HUES64 (cell line): ENCODE results near the gene RNF8.

ENCODE experiments used
- H3K27ac ChIP-seq: 2 replicates; pipeline ENCODE4 v1.7.0; 2013; ENCODE audit warnings: low read depth, low read length, inconsistent platforms
- H3K27me3 ChIP-seq: 2 replicates; pipeline ENCODE4 v1.6.1; 2013; ENCODE audit warnings: mild to moderate bottlenecking, low read length; ENCODE audit not compliant: insufficient read depth
- H3K36me3 ChIP-seq: 2 replicates; pipeline ENCODE4 v1.6.1; 2013; ENCODE audit warnings: mild to moderate bottlenecking, low read length; ENCODE audit not compliant: insufficient read depth
- H3K4me1 ChIP-seq: 2 replicates; pipeline ENCODE4 v1.6.1; 2013; ENCODE audit warnings: mild to moderate bottlenecking, low read length, moderate library complexity; ENCODE audit not compliant: insufficient read depth
- H3K4me3 ChIP-seq: 2 replicates; pipeline ENCODE4 v1.5.1; 2013; ENCODE audit warnings: mild to moderate bottlenecking, low read length, moderate library complexity
- H3K9ac ChIP-seq: 2 replicates; pipeline ENCODE4 v1.6.1; 2013; ENCODE audit warnings: mild to moderate bottlenecking, low read depth, low read length
- H3K9me3 ChIP-seq: 2 replicates; pipeline ENCODE4 v1.6.1; 2013; ENCODE audit warnings: low read depth, low read length; ENCODE audit not compliant: insufficient read depth
- WGBS: fragments of 150-250, 120-280 bp; methylation state at CpG from one replicate; pipeline ENCODE4 v1.1.7; 2013; ENCODE audit warnings: missing lambda C conversion rate; 5-methylcytosine and 5-hydroxymethylcytosine counted together

Gene RNF8

DNA sequence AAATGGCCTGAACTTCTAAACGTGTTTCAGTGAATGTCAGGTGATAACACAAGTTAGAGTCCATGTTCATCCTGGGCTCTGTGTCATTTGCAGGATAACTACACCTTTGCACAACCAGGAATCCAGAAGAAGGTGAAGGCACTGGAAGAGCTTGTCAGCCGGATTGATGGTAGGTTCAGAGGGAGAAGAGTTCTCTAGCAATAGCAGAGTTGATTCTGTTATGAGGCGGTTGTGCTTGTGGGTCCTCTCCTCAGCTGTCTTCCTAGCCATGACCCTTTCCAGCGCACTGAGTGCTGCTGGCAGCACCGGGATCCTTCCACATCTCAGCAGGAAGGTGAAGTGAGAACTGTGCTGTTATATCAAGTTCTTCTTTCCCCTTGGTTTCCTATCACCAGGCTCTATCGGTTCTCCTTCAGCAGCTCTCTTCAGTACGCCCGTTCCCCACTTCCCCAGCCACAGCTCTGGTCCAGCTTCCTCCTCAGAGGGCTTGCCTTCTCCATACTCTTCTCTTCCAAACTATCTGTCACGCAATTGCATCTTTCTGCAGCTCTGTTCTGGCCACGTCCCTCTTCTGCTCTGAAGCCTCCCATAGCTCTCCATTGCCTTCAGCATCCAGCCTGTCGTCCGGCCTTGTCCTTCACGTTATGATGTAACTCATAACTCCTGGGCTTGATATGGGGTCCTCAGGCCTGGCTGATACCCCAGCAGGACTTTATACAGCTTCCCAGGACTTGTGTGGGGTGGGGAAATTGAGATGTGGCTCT is 39.9 kb upstream of the RNF8 start:
- H3K27ac ChIP-seq: no peak overlapping the region

DNA sequence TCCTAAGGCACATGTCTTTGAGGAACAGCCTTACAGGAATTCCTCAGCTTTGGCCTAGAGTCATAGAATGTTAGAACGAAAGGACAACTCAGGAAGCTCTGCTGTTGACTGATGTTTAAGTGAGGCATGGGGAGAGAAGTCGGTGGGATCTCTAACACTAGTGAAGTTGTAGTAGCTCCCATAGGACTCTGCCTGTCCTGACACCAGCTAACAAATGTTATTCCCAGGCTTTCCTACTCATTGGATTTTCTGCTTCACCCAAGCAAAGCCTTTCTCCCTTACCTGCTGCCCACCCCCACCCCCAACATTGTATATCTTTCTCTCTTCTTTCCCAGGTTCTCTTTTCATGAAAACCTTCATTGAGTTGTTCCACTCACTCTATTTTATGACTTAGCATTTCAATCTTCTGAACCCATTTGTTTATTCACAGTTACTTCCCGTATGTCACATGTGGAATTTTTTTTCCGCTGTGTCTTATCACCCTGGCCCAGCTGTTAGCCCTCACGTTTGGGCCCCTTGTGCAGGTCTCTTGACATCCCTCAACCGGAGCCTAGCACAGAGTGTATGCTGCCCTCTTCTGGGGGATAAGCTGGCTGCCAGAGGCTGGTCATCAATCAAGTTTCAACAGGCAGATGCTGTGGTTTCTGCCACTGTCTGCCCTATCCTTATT is 39.2 kb upstream of the RNF8 start:
- no peaks in the 10 kb centered on the region for H3K27me3 ChIP-seq
- H3K4me1 ChIP-seq: no peaks in the 10 kb centered on the region
- no peak overlapping the region for H3K27ac ChIP-seq
- no peaks in the 10 kb centered on the region for H3K9me3 ChIP-seq
- WGBS: 75% methylated on average over 6 of the region's 6 CpGs
- peaks cover 67% of the 10 kb centered on the region for H3K36me3 ChIP-seq
- H3K4me3 ChIP-seq: no peak overlapping the region
- H3K9ac ChIP-seq: no peak overlapping the region

More for the DNA sequence above, 39.9 kb upstream of the RNF8 start:
- Histone ChIP-seq H3K9ac (no peak overlapping the region), H3K36me3 (peaks cover 62% of the 10 kb centered on the region), H3K27me3 (no peaks in the 10 kb centered on the region), H3K9me3 (no peaks in the 10 kb centered on the region), H3K4me3 (no peak overlapping the region), H3K4me1 (no peaks in the 10 kb centered on the region)
- 94% methylated on average over 13 of the region's 13 CpGs for WGBS

DNA sequence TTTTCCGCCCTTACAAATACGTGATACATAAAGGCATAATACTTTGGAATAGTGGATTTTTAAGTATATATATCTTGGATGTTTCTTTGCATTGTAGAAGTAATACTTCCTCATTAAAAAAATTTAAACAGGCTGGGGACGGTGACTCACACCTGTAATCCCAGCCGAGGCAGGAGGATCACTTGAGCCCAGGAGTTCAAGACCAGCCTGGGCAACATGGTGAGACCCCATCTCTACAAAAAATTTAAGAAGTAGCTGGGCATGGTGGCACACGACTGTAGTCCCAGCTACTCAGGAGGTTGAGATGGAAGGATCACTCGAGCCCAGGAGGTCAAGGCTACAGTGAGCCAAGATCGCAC is 38.6 kb upstream of the RNF8 start:
- Histone ChIP-seq H3K9me3 (no peaks in the 10 kb centered on the region), H3K4me3 (no peak overlapping the region), H3K36me3 (peaks cover 71% of the 10 kb centered on the region), H3K27me3 (no peaks in the 10 kb centered on the region), H3K4me1 (no peaks in the 10 kb centered on the region), H3K9ac (no peak overlapping the region), H3K27ac (no peak overlapping the region)
- WGBS: 90% methylated on average over 5 of the region's 7 CpGs

GRCh38 chr6:37316071-37316470 is 37.7 kb upstream of the RNF8 start:
- no peak overlapping the region for H3K9ac ChIP-seq
- peaks cover 80% of the 10 kb centered on the region for H3K36me3 ChIP-seq
- H3K4me1 ChIP-seq: no peaks in the 10 kb centered on the region
- WGBS: 94% methylated on average over 7 of the region's 7 CpGs
- H3K9me3 ChIP-seq: no peaks in the 10 kb centered on the region
- no peaks in the 10 kb centered on the region for H3K27me3 ChIP-seq
- no peak overlapping the region for H3K4me3 ChIP-seq
- no peak overlapping the region for H3K27ac ChIP-seq

GRCh38 chr6:37317312-37318038 is 36.3 kb upstream of the RNF8 start:
- 92% methylated on average over 5 of the region's 5 CpGs for WGBS
- Histone ChIP-seq H3K4me1 (no peaks in the 10 kb centered on the region), H3K9me3 (no peaks in the 10 kb centered on the region), H3K9ac (no peak overlapping the region), H3K27ac (no peak overlapping the region), H3K4me3 (no peak overlapping the region), H3K27me3 (no peaks in the 10 kb centered on the region), H3K36me3 (peaks cover 92% of the 10 kb centered on the region)

- Histone ChIP-seq H3K9ac (no peak overlapping the region), H3K27me3 (no peaks in the 10 kb centered on the region), H3K9me3 (no peaks in the 10 kb centered on the region), H3K27ac (no peak overlapping the region), H3K36me3 (peaks cover 83% of the 10 kb centered on the region), H3K4me3 (no peak overlapping the region), H3K4me1 (no peaks in the 10 kb centered on the region)
- WGBS: 89% methylated on average over 3 of the region's 3 CpGs
Measured at GRCh38 chr6:37319156-37319555, 34.6 kb upstream of the RNF8 start.

DNA sequence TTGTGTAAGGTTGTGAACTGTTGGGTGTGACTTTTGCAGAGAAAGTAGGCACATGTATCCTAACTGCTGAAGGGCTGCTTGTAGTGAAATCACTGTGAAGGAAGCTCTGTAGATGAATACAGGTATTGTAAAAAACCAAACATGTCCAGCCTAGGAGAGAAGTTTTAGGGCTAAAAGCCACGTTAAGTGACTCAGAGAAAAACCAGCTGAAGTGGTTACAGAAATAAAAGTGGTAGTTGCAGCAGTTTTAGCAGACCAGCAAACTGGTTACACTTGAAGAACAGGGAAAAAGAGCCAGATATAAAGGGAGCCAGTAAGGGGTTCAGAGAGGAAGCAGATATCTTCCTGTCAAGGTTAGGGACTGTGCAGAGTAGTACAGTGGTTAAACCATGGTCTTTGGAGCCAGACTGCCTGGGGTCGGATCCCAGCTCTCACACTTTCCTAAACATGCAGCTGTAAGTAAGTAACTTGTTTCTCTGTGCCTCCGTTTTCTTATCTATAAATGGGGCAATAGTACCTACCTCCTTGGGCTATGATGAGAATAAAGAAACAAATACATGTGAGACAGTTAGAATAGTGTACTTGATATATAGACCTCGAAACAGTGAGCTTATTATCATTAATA is 33.8 kb upstream of the RNF8 start:
- Histone ChIP-seq H3K9ac (no peak overlapping the region), H3K27ac (no peak overlapping the region)
- 87% methylated on average over 2 of the region's 4 CpGs for WGBS

GRCh38 chr6:37320646-37321045 is 33.1 kb upstream of the RNF8 start:
- peaks cover 74% of the 10 kb centered on the region for H3K36me3 ChIP-seq
- no peak overlapping the region for H3K4me3 ChIP-seq
- no peaks in the 10 kb centered on the region for H3K9me3 ChIP-seq
- WGBS: 91% methylated on average over 8 of the region's 8 CpGs
- H3K27me3 ChIP-seq: no peaks in the 10 kb centered on the region
- no peak overlapping the region for H3K27ac ChIP-seq
- H3K4me1 ChIP-seq: no peaks in the 10 kb centered on the region
- H3K9ac ChIP-seq: no peak overlapping the region

More for the DNA sequence above, 33.8 kb upstream of the RNF8 start:
- H3K36me3 ChIP-seq: peaks cover 81% of the 10 kb centered on the region
- H3K4me3 ChIP-seq: no peak overlapping the region
- no peaks in the 10 kb centered on the region for H3K9me3 ChIP-seq
- H3K4me1 ChIP-seq: no peaks in the 10 kb centered on the region
- H3K27me3 ChIP-seq: no peaks in the 10 kb centered on the region

DNA sequence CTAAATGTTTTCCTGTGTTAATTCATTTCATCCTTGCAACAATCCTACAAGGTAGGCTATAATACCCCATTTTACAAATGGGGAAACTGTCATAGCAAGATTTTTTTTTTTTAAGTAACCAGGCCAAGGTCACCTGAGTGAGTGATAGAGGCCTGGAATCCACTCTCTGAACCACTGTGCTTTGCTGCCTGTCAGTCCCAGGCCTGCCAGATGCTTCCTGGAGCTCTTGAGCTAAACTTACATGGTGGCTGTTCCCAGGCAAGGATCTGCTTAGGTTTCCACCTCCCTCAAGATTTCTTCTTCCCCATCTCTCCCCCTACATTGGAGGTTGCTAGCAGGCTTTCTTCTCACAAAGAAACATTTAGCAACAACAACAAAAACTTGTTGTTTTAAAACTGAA is 32.7 kb upstream of the RNF8 start:
- no peak overlapping the region for H3K9ac ChIP-seq
- H3K27ac ChIP-seq: no peak overlapping the region
- no peak overlapping the region for H3K4me3 ChIP-seq
- H3K36me3 ChIP-seq: peaks cover 69% of the 10 kb centered on the region
- no peaks in the 10 kb centered on the region for H3K4me1 ChIP-seq
- no peaks in the 10 kb centered on the region for H3K27me3 ChIP-seq
- H3K9me3 ChIP-seq: no peaks in the 10 kb centered on the region

DNA sequence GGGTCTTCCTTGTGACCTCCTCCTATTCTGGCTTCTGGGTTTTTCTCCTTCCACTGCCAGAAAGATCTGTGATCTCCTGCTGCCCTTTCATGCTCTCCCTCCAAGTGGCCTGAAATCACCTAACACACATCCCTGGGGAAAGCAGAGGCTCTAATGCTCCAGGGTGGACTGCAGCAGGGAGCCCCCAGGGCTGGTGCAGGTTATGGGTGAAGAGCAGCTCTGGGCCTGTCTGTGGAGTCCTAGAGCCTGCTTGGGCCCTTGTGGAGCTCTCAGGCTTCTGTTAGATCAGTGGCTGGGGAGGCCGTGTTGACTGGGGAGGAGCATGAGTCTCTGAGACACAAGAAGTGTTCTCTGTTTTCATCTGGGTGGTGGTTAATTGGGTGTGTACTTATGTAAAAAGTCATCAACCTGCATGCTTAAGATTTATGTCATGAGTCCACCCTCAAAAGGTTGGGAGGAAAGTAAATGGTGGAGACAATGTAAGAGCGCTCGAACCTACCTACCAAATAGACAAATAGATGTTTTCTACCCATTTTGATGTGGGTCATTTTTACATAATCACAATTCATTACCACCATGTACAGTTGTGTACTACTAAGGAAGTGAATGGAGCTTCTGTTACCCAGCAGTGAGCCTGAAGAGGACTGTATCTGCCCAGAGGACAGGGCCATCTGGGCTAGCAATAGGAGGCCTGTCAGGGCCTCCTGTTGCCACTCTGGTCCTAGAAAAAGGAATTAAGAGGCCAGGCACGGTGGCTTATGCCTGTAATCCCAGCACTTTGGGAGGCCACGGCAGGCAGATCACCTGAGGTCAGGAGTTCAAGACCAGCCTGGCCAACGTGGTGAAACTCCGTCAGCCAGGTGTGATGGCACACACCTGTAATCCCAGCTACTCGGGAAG is 32.0 kb upstream of the RNF8 start:
- no peak overlapping the region for H3K27ac ChIP-seq
- 93% methylated on average over 6 of the region's 8 CpGs for WGBS
- H3K4me3 ChIP-seq: no peak overlapping the region
- no peaks in the 10 kb centered on the region for H3K9me3 ChIP-seq
- H3K4me1 ChIP-seq: no peaks in the 10 kb centered on the region
- no peak overlapping the region for H3K9ac ChIP-seq
- no peaks in the 10 kb centered on the region for H3K27me3 ChIP-seq
- peaks cover 63% of the 10 kb centered on the region for H3K36me3 ChIP-seq
